HepG2 (cell line): ENCODE data around the gene MOG. TPM values are rescaled to one million over a fixed set of nuclear protein-coding genes. Genes with fewer than 3 reads are reported as not detected.

ENCODE experiments used
- ATAC-seq: fragments of 200-7000 bp; cut with Tn5 transposase; 3 replicates; pipeline ENCODE4 v1.9.1; 2020; ENCODE audit warnings: mild to moderate bottlenecking, moderate library complexity
- BruUV-seq: library from RNA; stranded (reverse); fragments of 400-500 nt; replicated peaks from 2 replicates; lab custom pipeline; 2021; lab: Mats Ljungman, UMichigan
- CTCF ChIA-PET: fragments of 300-600 bp; formaldehyde crosslinking; extraction: SDS; loops from one replicate; lab custom pipeline; 2021; ENCODE audit warnings: low total read pairs, inconsistent platforms, low intra/inter-chr PET ratio; lab: Yijun Ruan, JAX
- POLR2A ChIA-PET: fragments of 350-600 bp; sonication (Branson Sonifier 250); formaldehyde crosslinking; loops from one replicate; lab custom pipeline; 2020; ENCODE audit warnings: antibody characterized with exemption, inconsistent platforms; lab: Yijun Ruan, JAX
- DNase-seq: peaks from one replicate; pipeline ENCODE4 v3.0.0-alpha.2; 2015; ENCODE audit warnings: low spot score
- FAIRE-seq: peaks from 3 replicates; lab custom pipeline; 2011; peaks lifted over from hg19 to GRCh38; lab: Jason Lieb, UNC
- H2AFZ ChIP-seq: one replicate; pipeline ENCODE4 v1.6.1; 2011; ENCODE audit warnings: low read length, inconsistent platforms
- H3K27ac ChIP-seq: fragments of 300-600 bp; 3 replicates; pipeline ENCODE4 v1.8.0; 2011; ENCODE audit warnings: mixed run types, mild to moderate bottlenecking, mixed read lengths, low read length, inconsistent platforms; ENCODE audit not compliant: insufficient read depth; ENCODE audit errors: extremely low read length
- H3K27me3 ChIP-seq, 2 experiments: fragments of 200-600 bp in 1 of 2; 2 replicates in 1 of 2; 3 replicates in 1 of 2; pipeline versions ENCODE4 v1.6.0 to v1.8.0; 2011; ENCODE audit warnings: low read length in 2 of 2, mild to moderate bottlenecking in 2 of 2, moderate library complexity in 2 of 2, inconsistent platforms in 1 of 2; ENCODE audit not compliant: insufficient read depth in 2 of 2, control insufficient read depth in 1 of 2
- H3K36me3 ChIP-seq, 2 experiments: fragments of 200-600 bp in 1 of 2; replicated peaks in 1 of 2; 2 replicates in 1 of 2; 3 replicates in 1 of 2; pipeline versions ENCODE4 v1.5.1 to v1.8.0; 2011; ENCODE audit warnings: low read length in 2 of 2, inconsistent platforms in 1 of 2; ENCODE audit not compliant: insufficient read depth in 2 of 2, control insufficient read depth in 1 of 2
- H3K4me1 ChIP-seq: 2 replicates; pipeline ENCODE4 v1.5.1; 2012; ENCODE audit warnings: low read length, inconsistent platforms; ENCODE audit not compliant: insufficient read depth
- H3K4me2 ChIP-seq: 2 replicates; pipeline ENCODE4 v1.6.0; 2011; ENCODE audit warnings: low read depth, low read length, inconsistent platforms
- H3K4me3 ChIP-seq, 3 experiments: fragments of 200-600 bp in 1 of 3; sonication (generic), shearing (Covaris generic) in 1 of 3; replicated peaks in 1 of 3; 2 replicates each; pipeline ENCODE4 v1.5.1; 2011 to 2016; ENCODE audit warnings: low read length in 3 of 3, inconsistent platforms in 2 of 3, low read depth in 2 of 3, mild to moderate bottlenecking in 2 of 3, control low read depth in 1 of 3, mixed read lengths in 1 of 3; ENCODE audit not compliant: insufficient read depth in 1 of 3
- H3K79me2 ChIP-seq: one replicate; pipeline ENCODE4 v1.6.1; 2011; ENCODE audit warnings: low read length, inconsistent platforms; ENCODE audit not compliant: insufficient read depth
- H3K9ac ChIP-seq: 2 replicates; pipeline ENCODE4 v1.6.0; 2011; ENCODE audit warnings: mild to moderate bottlenecking, low read depth, low read length, inconsistent platforms; ENCODE audit not compliant: insufficient read depth
- H3K9me3 ChIP-seq: 2 replicates; pipeline ENCODE4 v1.5.1; 2012; ENCODE audit warnings: mild to moderate bottlenecking, low read length
- H4K20me1 ChIP-seq: 2 replicates; pipeline ENCODE4 v1.6.0; 2011; ENCODE audit warnings: inconsistent platforms, mild to moderate bottlenecking, low read length, moderate library complexity; ENCODE audit not compliant: insufficient read depth
- CTCF ChIP-seq: sonication (generic); formaldehyde crosslinking; IDR thresholded peaks from 2 replicates; pipeline ENCODE4 v1.5.0; 2020; ENCODE audit warnings: mild to moderate bottlenecking, missing genetic modification reagents, moderate library complexity
- FOXO4 ChIP-seq: sonication (generic); formaldehyde crosslinking; conservative IDR thresholded peaks from 2 replicates; pipeline ENCODE4 v1.8.1; 2023; ENCODE audit warnings: missing genetic modification reagents
- PBX2 ChIP-seq: IDR thresholded peaks from 2 replicates; pipeline ENCODE4 v1.6.1; 2016; ENCODE audit warnings: control low read depth
- SP4 ChIP-seq: sonication (generic); formaldehyde crosslinking; IDR thresholded peaks from 2 replicates; pipeline ENCODE4 v1.8.1; 2023; ENCODE audit warnings: mild to moderate bottlenecking, missing genetic modification reagents
- ZNF567 ChIP-seq: sonication (generic); formaldehyde crosslinking; IDR thresholded peaks from 2 replicates; pipeline ENCODE4 v1.8.1; 2023; ENCODE audit warnings: mild to moderate bottlenecking, missing genetic modification reagents, borderline replicate concordance
- ZNF720 ChIP-seq: sonication (generic); formaldehyde crosslinking; IDR thresholded peaks from 2 replicates; pipeline ENCODE4 v1.4.0; 2020; ENCODE audit warnings: missing genetic modification reagents
- ZZZ3 ChIP-seq: sonication (generic); formaldehyde crosslinking; IDR thresholded peaks from 2 replicates; pipeline ENCODE4 v1.4.0; 2020; ENCODE audit warnings: missing genetic modification reagents, mild to moderate bottlenecking, borderline replicate concordance
- WGBS: methylation state at CpG from one replicate; pipeline ENCODE4 v1.1.6; 2017; ENCODE audit warnings: low lambda C conversion rate; 5-methylcytosine and 5-hydroxymethylcytosine counted together
- in situ Hi-C: cut with HindIII; loops from 2 replicates; pipeline ENCODE4 v1.10.0; 2017; ENCODE audit warnings: low pct_unique_long_range_greater_than_20kb; ENCODE audit not compliant: extremely low pct_ligation_motif_present
- intact Hi-C: fragments of 100-400 bp; cut with micrococcal nuclease; formaldehyde crosslinking; loops from one replicate; pipeline ENCODE4 v1.10.0; 2022; ENCODE audit not compliant: unreplicated experiment
- polyA plus RNA-seq, 8 experiments: library from polyadenylated mRNA; depleted of rRNA in 3 of 8; stranded (reverse) in 7 of 8; unstranded in 1 of 8; fragments of >200 nt; fragmentation: Illumina TruSeq in 4 of 8; extraction: Trizol in 4 of 8; gene quantifications; 2 replicates each; pipeline versions ENCODE4 v1.2.1 to v1.2.3, GENCODE V29; 2011 to 2016; ENCODE audit warnings: low read depth in 4 of 8, missing spikeins in 1 of 8, mixed read lengths in 1 of 8; ENCODE audit not compliant: insufficient read depth in 1 of 8
- total RNA-seq, 5 experiments: library from RNA; depleted of rRNA; stranded (reverse); fragments of >200 nt; fragmentation: Illumina TruSeq; extraction: Trizol; gene quantifications; 2 replicates each; pipeline ENCODE4 v1.2.3, GENCODE V29; 2016; ENCODE audit warnings: low read depth in 1 of 5

MOG gene
- total and polyA plus RNA-seq, 2 of the 13 experiments (the other 11 are each of a cell fraction or from before 2014, with no cell fraction given) = not detected

GRCh38 chr6:29694637-29695036 lies 37.7 kb downstream of the MOG start:
- ATAC-seq = no peak
- no peak for FAIRE-seq
- Histone ChIP-seq H3K9me3 (0 out of 2 replicates have a peak, but pooled peaks cover 6% of the 10 kb centered on the region), H3K79me2 (no peaks in the 10 kb centered on the region), H3K4me2 (no peak overlapping the region), H2AFZ (no peak overlapping the region), H3K9ac (no peak overlapping the region), H3K36me3 (no peaks in the 10 kb centered on the region)
- DNase-seq = no peak
- CTCF ChIA-PET = no interaction called here
- no TSS peak for BruUV-seq
- POLR2A ChIA-PET = no interaction called here
- intact Hi-C loops = no loop called here
- TF ChIP-seq ZNF567 = no peak
- TF ChIP-seq, all 625 proteins: peak for 0
- Histone ChIP-seq H3K27me3 (no peaks in the 10 kb centered on the region), H3K4me3 (no peak overlapping the region), H3K27ac (no peak overlapping the region), H3K4me1 (no peaks in the 10 kb centered on the region), H4K20me1 (no peaks in the 10 kb centered on the region)
- 2% methylated on average over 3 of the region's 3 CpGs for WGBS
- in situ Hi-C loops = no loop called here

GRCh38 chr6:29696147-29697125 lies 39.5 kb downstream of the MOG start:
- Histone ChIP-seq H3K79me2 (no peaks in the 10 kb centered on the region), H3K36me3 (no peaks in the 10 kb centered on the region), H3K27ac (no peak overlapping the region), H3K4me1 (no peaks in the 10 kb centered on the region), H3K9ac (no peak overlapping the region), H3K4me3 (no peak overlapping the region), H3K27me3 (no peaks in the 10 kb centered on the region), H3K9me3 (0 out of 2 replicates have a peak, but pooled peaks cover 6% of the 10 kb centered on the region), H2AFZ (no peak overlapping the region), H3K4me2 (no peak overlapping the region), H4K20me1 (no peaks in the 10 kb centered on the region)
- in situ Hi-C loops (no loop called here), intact Hi-C loops (loop anchor here (2.0 kb wide), 1 partner anchor 46 kb away; no protein-coding TSS in a partner anchor)
- peak; percentile 86 for ATAC-seq
- 24% methylated on average over 10 of the region's 10 CpGs for WGBS
- ChIA-PET CTCF (interaction anchor here (1.7 kb wide), 1 partner anchor 48 kb away, joined by 8 read pairs; no protein-coding TSS in a partner anchor), POLR2A (no interaction called here)
- peak; percentile 48 for FAIRE-seq
- DNase-seq = no peak
- no TSS peak for BruUV-seq
- TF ChIP-seq ZZZ3 (CRISPR knock-in tag) (no peak), FOXO4 (CRISPR knock-in tag) (0 out of 2 replicates have a peak, but pooled peaks have one; percentile 18), SP4 (no peak), CTCF (CRISPR knock-in tag) (peak; percentile 61), ZNF720 (CRISPR knock-in tag) (no peak), PBX2 (CRISPR knock-in tag) (no peak)
